ENCODE results near the gene SRPX. TPM values are rescaled to one million over a fixed set of nuclear protein-coding genes. Genes with fewer than 3 reads are reported as not detected.

The SRPX gene
- total RNA-seq, 1 experiment from 2014 or later = 2.2 TPM

- no peaks in the 10 kb centered on the region for H3K9me3 Mint-ChIP-seq (ENCODE audit: unreplicated experiment)
- DNase-seq = peak; percentile 59 to 63
- BruUV-seq (replicated peaks) = no TSS peak
- POLR2A ChIA-PET = no interaction called here
- H3K4me1 Mint-ChIP-seq (ENCODE audit: low read depth, unreplicated experiment) = no peaks in the 10 kb centered on the region
- H3K4me3 Mint-ChIP-seq (ENCODE audit: unreplicated experiment) = peak overlapping the region; percentile 65
- H3K27me3 Mint-ChIP-seq (ENCODE audit: insufficient read depth, unreplicated experiment) = peaks cover 7% of the 10 kb centered on the region
- peak overlapping the region; percentile 49 for H3K4me3 ChIP-seq (ENCODE audit: low read depth, low read length)
- H3K27me3 ChIP-seq (replicated peaks; ENCODE audit: control insufficient read depth, insufficient read depth, low read length) = no peaks in the 10 kb centered on the region
- no peaks in the 10 kb centered on the region for H3K36me3 ChIP-seq (ENCODE audit: control insufficient read depth, insufficient read depth, low read length)
- intact Hi-C loops (cut with micrococcal nuclease; ENCODE audit: unreplicated experiment) = no loop called here
- peak; percentile 23 to 42 for TF ChIP-seq CTCF (IDR thresholded peaks at IDR 0.05; ENCODE audit: insufficient read depth in 1 of 2, low read depth in 1 of 2, low read length in 1 of 2, severe bottlenecking in 1 of 2, unreplicated experiment in 1 of 2)
- H3K9me3 ChIP-seq = no peaks in the 10 kb centered on the region
- H3K4me1 ChIP-seq = no peaks in the 10 kb centered on the region
- H3K27ac Mint-ChIP-seq (ENCODE audit: unreplicated experiment) = no peak overlapping the region
- CTCF ChIA-PET = interaction anchor here (0.8 to 2.6 kb wide), 5 partner anchors 23 to 107 kb away, joined by 3 to 12 read pairs (median 3); partner anchors contain the start of gene RPGR
- no peaks in the 10 kb centered on the region for H3K36me3 Mint-ChIP-seq (ENCODE audit: insufficient read depth, unreplicated experiment)
These were observed 652 bp downstream of the SRPX start for GRCh38 chrX:38220024-38220414.

GRCh38 chrX:38216642-38217041 is 4.0 kb downstream of the SRPX start:
- Histone ChIP-seq H3K27me3 (replicated peaks; ENCODE audit: control insufficient read depth, insufficient read depth, low read length) (no peaks in the 10 kb centered on the region), H3K4me1 (no peaks in the 10 kb centered on the region), H3K36me3 (ENCODE audit: control insufficient read depth, insufficient read depth, low read length) (no peaks in the 10 kb centered on the region), H3K4me3 (ENCODE audit: low read depth, low read length) (no peak overlapping the region), H3K9me3 (no peaks in the 10 kb centered on the region)
- H3K4me1 Mint-ChIP-seq (ENCODE audit: low read depth, unreplicated experiment) = no peaks in the 10 kb centered on the region
- no peak for DNase-seq
- ChIA-PET CTCF (no interaction called here), POLR2A (no interaction called here)
- TF ChIP-seq CTCF (IDR thresholded peaks at IDR 0.05; ENCODE audit: insufficient read depth in 1 of 2, low read depth in 1 of 2, low read length in 1 of 2, severe bottlenecking in 1 of 2, unreplicated experiment in 1 of 2) = no peak
- H3K9me3 Mint-ChIP-seq (ENCODE audit: unreplicated experiment) = no peaks in the 10 kb centered on the region
- H3K27ac Mint-ChIP-seq (ENCODE audit: unreplicated experiment) = no peak overlapping the region
- BruUV-seq (replicated peaks) = no TSS peak
- H3K36me3 Mint-ChIP-seq (ENCODE audit: insufficient read depth, unreplicated experiment) = no peaks in the 10 kb centered on the region
- intact Hi-C loops (cut with micrococcal nuclease; ENCODE audit: unreplicated experiment) = no loop called here
- no peak overlapping the region for H3K4me3 Mint-ChIP-seq (ENCODE audit: unreplicated experiment)
- peaks cover 6% of the 10 kb centered on the region for H3K27me3 Mint-ChIP-seq (ENCODE audit: insufficient read depth, unreplicated experiment)

- intact Hi-C loops (cut with micrococcal nuclease; ENCODE audit: unreplicated experiment) = no loop called here
- H3K9me3 Mint-ChIP-seq (ENCODE audit: unreplicated experiment) = no peaks in the 10 kb centered on the region
- no peak overlapping the region for H3K4me3 Mint-ChIP-seq (ENCODE audit: unreplicated experiment)
- DNase-seq = no peak
- no peaks in the 10 kb centered on the region for H3K4me1 Mint-ChIP-seq (ENCODE audit: low read depth, unreplicated experiment)
- peaks cover 5% of the 10 kb centered on the region for H3K27me3 Mint-ChIP-seq (ENCODE audit: insufficient read depth, unreplicated experiment)
- no peak overlapping the region for H3K27ac Mint-ChIP-seq (ENCODE audit: unreplicated experiment)
- TF ChIP-seq CTCF (IDR thresholded peaks at IDR 0.05; ENCODE audit: insufficient read depth in 1 of 2, low read depth in 1 of 2, low read length in 1 of 2, severe bottlenecking in 1 of 2, unreplicated experiment in 1 of 2) = no peak
- H3K36me3 Mint-ChIP-seq (ENCODE audit: insufficient read depth, unreplicated experiment) = no peaks in the 10 kb centered on the region
- Histone ChIP-seq H3K36me3 (ENCODE audit: control insufficient read depth, insufficient read depth, low read length) (no peaks in the 10 kb centered on the region), H3K4me1 (no peaks in the 10 kb centered on the region), H3K9me3 (no peaks in the 10 kb centered on the region), H3K27me3 (replicated peaks; ENCODE audit: control insufficient read depth, insufficient read depth, low read length) (no peaks in the 10 kb centered on the region), H3K4me3 (ENCODE audit: low read depth, low read length) (no peak overlapping the region)
- POLR2A ChIA-PET = no interaction called here
- BruUV-seq (replicated peaks) = no TSS peak
- CTCF ChIA-PET = interaction anchor here (0.6 kb wide), 1 partner anchor 10 kb away, joined by 3 read pairs; no protein-coding TSS in a partner anchor
These were observed 5.8 kb downstream of the SRPX start for GRCh38 chrX:38214551-38215531.
